ENCODE results near the gene TXNDC2. TPM values are rescaled to one million over a fixed set of nuclear protein-coding genes. Genes with fewer than 3 reads are reported as not detected.

Gene TXNDC2
- total and polyA plus RNA-seq, 9 of the 15 experiments (the other 6 are each of a cell fraction or from before 2014, with no cell fraction given): 1.2 to 4.9 (median 2.3) TPM

- TF ChIP-seq, protein P1, sequence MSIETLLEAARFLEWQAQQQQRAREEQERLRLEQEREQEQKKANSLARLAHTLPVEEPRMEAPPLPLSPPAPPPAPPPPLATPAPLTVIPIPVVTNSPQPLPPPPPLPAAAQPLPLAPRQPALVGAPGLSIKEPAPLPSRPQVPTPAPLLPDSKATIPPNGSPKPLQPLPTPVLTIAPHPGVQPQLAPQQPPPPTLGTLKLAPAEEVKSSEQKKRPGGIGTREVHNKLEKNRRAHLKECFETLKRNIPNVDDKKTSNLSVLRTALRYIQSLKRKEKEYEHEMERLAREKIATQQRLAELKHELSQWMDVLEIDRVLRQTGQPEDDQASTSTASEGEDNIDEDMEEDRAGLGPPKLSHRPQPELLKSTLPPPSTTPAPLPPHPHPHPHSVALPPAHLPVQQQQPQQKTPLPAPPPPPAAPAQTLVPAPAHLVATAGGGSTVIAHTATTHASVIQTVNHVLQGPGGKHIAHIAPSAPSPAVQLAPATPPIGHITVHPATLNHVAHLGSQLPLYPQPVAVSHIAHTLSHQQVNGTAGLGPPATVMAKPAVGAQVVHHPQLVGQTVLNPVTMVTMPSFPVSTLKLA (conservative IDR thresholded peaks at IDR 0.05): no peak
- TF ChIP-seq ZKSCAN8 (CRISPR knock-in tag; IDR thresholded peaks at IDR 0.05): no peak
- TF ChIP-seq ZNF644 (tag; IDR thresholded peaks at IDR 0.05; ENCODE audit: low read depth): peak; percentile 88; the same call in 1 of the 2 replicates
- TF ChIP-seq POLR3A (IDR thresholded peaks at IDR 0.05; ENCODE audit: borderline replicate concordance, extremely low read depth, insufficient read depth, insufficient read length): no peak
- TF ChIP-seq, protein P2, sequence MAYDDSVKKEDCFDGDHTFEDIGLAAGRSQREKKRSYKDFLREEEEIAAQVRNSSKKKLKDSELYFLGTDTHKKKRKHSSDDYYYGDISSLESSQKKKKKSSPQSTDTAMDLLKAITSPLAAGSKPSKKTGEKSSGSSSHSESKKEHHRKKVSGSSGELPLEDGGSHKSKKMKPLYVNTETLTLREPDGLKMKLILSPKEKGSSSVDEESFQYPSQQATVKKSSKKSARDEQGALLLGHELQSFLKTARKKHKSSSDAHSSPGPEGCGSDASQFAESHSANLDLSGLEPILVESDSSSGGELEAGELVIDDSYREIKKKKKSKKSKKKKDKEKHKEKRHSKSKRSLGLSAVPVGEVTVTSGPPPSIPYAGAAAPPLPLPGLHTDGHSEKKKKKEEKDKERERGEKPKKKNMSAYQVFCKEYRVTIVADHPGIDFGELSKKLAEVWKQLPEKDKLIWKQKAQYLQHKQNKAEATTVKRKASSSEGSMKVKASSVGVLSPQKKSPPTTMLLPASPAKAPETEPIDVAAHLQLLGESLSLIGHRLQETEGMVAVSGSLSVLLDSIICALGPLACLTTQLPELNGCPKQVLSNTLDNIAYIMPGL (CRISPR knock-in tag; IDR thresholded peaks at IDR 0.05): peak; percentile 85; the same call in 1 of the 2 replicates
- no peak for TF ChIP-seq SAFB2 (IDR thresholded peaks at IDR 0.05; ENCODE audit: borderline replicate concordance, low read depth, low read length, severe bottlenecking)
- peak; percentile 80 for TF ChIP-seq ZFX (CRISPR knock-in tag; IDR thresholded peaks at IDR 0.05)
- no peak for TF ChIP-seq MEF2D (tag; conservative IDR thresholded peaks at IDR 0.05; ENCODE audit: low read depth)
- peak; percentile 71 for TF ChIP-seq ZNF23 (CRISPR knock-in tag; IDR thresholded peaks at IDR 0.05)
- TF ChIP-seq NUFIP1 (IDR thresholded peaks at IDR 0.05; ENCODE audit: partially characterized antibody): no peak
- TF ChIP-seq ZNF561 (CRISPR knock-in tag; conservative IDR thresholded peaks at IDR 0.05): peak; percentile 67; the same call in 1 of the 2 replicates
- TF ChIP-seq ARID3A (IDR thresholded peaks at IDR 0.05; ENCODE audit: borderline replicate concordance, low read depth, low read length): no peak
- no peak for TF ChIP-seq PTTG1 (tag; IDR thresholded peaks at IDR 0.05; ENCODE audit: low read depth)
- TF ChIP-seq ZNF75A (CRISPR knock-in tag; IDR thresholded peaks at IDR 0.05): no peak
- TF ChIP-seq ARID4B (CRISPR knock-in tag; IDR thresholded peaks at IDR 0.05): peak; percentile 75
- TF ChIP-seq FOXK1 (CRISPR knock-in tag; IDR thresholded peaks at IDR 0.05; ENCODE audit: borderline replicate concordance): no peak
- TF ChIP-seq STAT5B (CRISPR knock-in tag; IDR thresholded peaks at IDR 0.05): no peak
These were observed 28.0 kb downstream of the TXNDC2 start, which contains the start of gene VAPA (continued) for GRCh38 chr18:9913526-9914333.

All from K562 (cell line).